GM12891 (cell line): ENCODE data around the gene HMOX1.

ENCODE experiments used
- PAX5 ChIP-seq: IDR thresholded peaks from 2 replicates; pipeline ENCODE4 v1.6.1; 2011; ENCODE audit warnings: low read length, moderate library complexity, mild to moderate bottlenecking; ENCODE audit not compliant: insufficient read depth, severe bottlenecking
- POLR2A ChIP-seq: IDR thresholded peaks from 2 replicates; pipeline ENCODE4 v1.6.1; 2011; ENCODE audit warnings: low read depth, low read length, control low read depth
- POLR2AphosphoS5 ChIP-seq: IDR thresholded peaks from 2 replicates; pipeline ENCODE4 v1.6.1; 2011; ENCODE audit warnings: low read depth, low read length, control low read depth
- POU2F2 ChIP-seq: IDR thresholded peaks from 2 replicates; pipeline ENCODE4 v1.6.1; 2011; ENCODE audit warnings: low read depth, mild to moderate bottlenecking, control low read depth, low read length, moderate library complexity
- SPI1 ChIP-seq: IDR thresholded peaks from 2 replicates; pipeline ENCODE4 v1.6.1; 2011; ENCODE audit warnings: low read depth, low read length, control low read depth
- TAF1 ChIP-seq: IDR thresholded peaks from 2 replicates; pipeline ENCODE4 v1.6.1; 2011; ENCODE audit warnings: low read depth, low read length, control low read depth

GRCh38 chr22:35346596-35347220 lies 34.2 kb upstream of the HMOX1 start:
- TF ChIP-seq TAF1 = no peak
- no peak for TF ChIP-seq POLR2AphosphoS5
- no peak for TF ChIP-seq POLR2A
- TF ChIP-seq POU2F2 = no peak
- TF ChIP-seq SPI1 = no peak
- TF ChIP-seq PAX5 = no peak
